Measurements from ENCODE around the gene GCH1. TPM values are rescaled to one million over a fixed set of nuclear protein-coding genes. Genes with fewer than 3 reads are reported as not detected.
A peak's percentile ranks its signal among the peaks of the same experiment; 100 is the strongest.

GCH1 gene
- total RNA-seq, 4 donors from 2014 or later = 1.5 to 6.8 (median 1.7) TPM

- no peak for TF ChIP-seq EP300 (IDR thresholded peaks at IDR 0.05)
- no peak for TF ChIP-seq POLR2A (IDR thresholded peaks at IDR 0.05; ENCODE audit: low read depth)
- TF ChIP-seq POLR2AphosphoS5 (IDR thresholded peaks at IDR 0.05) = no peak
- no peak for TF ChIP-seq CTCF (IDR thresholded peaks at IDR 0.05)
- Histone ChIP-seq H3K4me3 (no peak overlapping the region), H3K9me3 (no peaks in the 10 kb centered on the region), H3K36me3 (no peaks in the 10 kb centered on the region), H3K27me3 (peaks cover 0 to 7% (median 0%) of the 10 kb centered on the region in 4 donors), H3K4me1 (no peaks in the 10 kb centered on the region), H3K27ac (replicated peaks in 1 of 4) (no peak overlapping the region)
- 96% methylated on average over 4 of the region's 6 CpGs for WGBS
- intact Hi-C loops (cut with DNase I) = no loop called here
- DNase-seq (ENCODE audit: extremely low spot score) = no peak
Measured at GRCh38 chr14:54815515-54815914, 87.1 kb downstream of the GCH1 start.

- H3K27me3 ChIP-seq = peaks cover 0 to 7% (median 0%) of the 10 kb centered on the region in 4 donors
- no peak for DNase-seq (ENCODE audit: extremely low spot score)
- no peaks in the 10 kb centered on the region for H3K4me1 ChIP-seq
- H3K36me3 ChIP-seq = no peaks in the 10 kb centered on the region
- H3K27ac ChIP-seq (replicated peaks in 1 of 4) = no peak overlapping the region
- no peak overlapping the region for H3K4me3 ChIP-seq
- 89% methylated on average over 12 of the region's 12 CpGs for WGBS
- TF ChIP-seq EP300 (IDR thresholded peaks at IDR 0.05) = no peak
- TF ChIP-seq POLR2A (IDR thresholded peaks at IDR 0.05; ENCODE audit: low read depth) = no peak
- no peak for TF ChIP-seq CTCF (IDR thresholded peaks at IDR 0.05)
- no peak for TF ChIP-seq POLR2AphosphoS5 (IDR thresholded peaks at IDR 0.05)
- intact Hi-C loops (cut with DNase I) = no loop called here
- no peaks in the 10 kb centered on the region for H3K9me3 ChIP-seq
Measured at GRCh38 chr14:54815016-54815415, 87.6 kb downstream of the GCH1 start.

DNA sequence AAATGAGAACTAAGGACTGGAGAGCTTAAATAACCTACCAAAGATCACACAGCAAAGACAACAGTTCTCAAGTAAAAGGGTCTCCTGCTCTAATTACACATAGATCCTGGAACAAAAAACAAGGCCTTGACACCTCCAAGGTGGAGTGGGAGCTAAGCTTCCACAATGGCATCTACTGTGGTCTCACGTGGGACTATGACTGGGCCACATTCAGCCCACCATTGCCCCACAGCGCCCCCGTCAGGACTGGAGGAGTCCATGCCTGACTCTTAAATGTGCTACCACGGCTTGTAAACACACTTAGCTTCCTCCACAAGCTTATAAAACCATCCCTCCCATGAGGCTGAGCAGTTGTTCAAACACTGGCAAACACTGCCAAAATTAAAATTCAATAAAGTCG lies 88.5 kb downstream of the GCH1 start:
- no peaks in the 10 kb centered on the region for H3K36me3 ChIP-seq
- WGBS = 83% methylated on average over 4 of the region's 5 CpGs
- intact Hi-C loops (cut with DNase I) = no loop called here

GRCh38 chr14:54813081-54813480 lies 89.5 kb downstream of the GCH1 start:
- Histone ChIP-seq H3K27me3 (peaks cover 0 to 7% (median 0%) of the 10 kb centered on the region in 4 donors), H3K36me3 (no peaks in the 10 kb centered on the region), H3K9me3 (no peaks in the 10 kb centered on the region), H3K4me3 (no peak overlapping the region), H3K4me1 (no peaks in the 10 kb centered on the region), H3K27ac (replicated peaks in 1 of 4) (no peak overlapping the region)
- TF ChIP-seq CTCF (IDR thresholded peaks at IDR 0.05) (no peak), POLR2AphosphoS5 (IDR thresholded peaks at IDR 0.05) (no peak), EP300 (IDR thresholded peaks at IDR 0.05) (no peak), POLR2A (IDR thresholded peaks at IDR 0.05; ENCODE audit: low read depth) (no peak)
- intact Hi-C loops (cut with DNase I) = no loop called here
- DNase-seq (ENCODE audit: extremely low spot score) = peak; percentile 45
- 86% methylated on average over 2 of the region's 2 CpGs for WGBS

More for the DNA sequence above, 88.5 kb downstream of the GCH1 start:
- Histone ChIP-seq H3K9me3 (no peaks in the 10 kb centered on the region), H3K4me1 (no peaks in the 10 kb centered on the region), H3K27me3 (peaks cover 0 to 7% (median 0%) of the 10 kb centered on the region in 4 donors), H3K27ac (replicated peaks in 1 of 4) (no peak overlapping the region), H3K4me3 (no peak overlapping the region)
- TF ChIP-seq EP300 (IDR thresholded peaks at IDR 0.05) = no peak
- TF ChIP-seq POLR2A (IDR thresholded peaks at IDR 0.05; ENCODE audit: low read depth) = no peak
- no peak for TF ChIP-seq POLR2AphosphoS5 (IDR thresholded peaks at IDR 0.05)
- no peak for TF ChIP-seq CTCF (IDR thresholded peaks at IDR 0.05)
- no peak for DNase-seq (ENCODE audit: extremely low spot score)

GRCh38 chr14:54812617-54813016 lies 90.0 kb downstream of the GCH1 start:
- Histone ChIP-seq H3K4me3 (no peak overlapping the region), H3K9me3 (no peaks in the 10 kb centered on the region), H3K36me3 (no peaks in the 10 kb centered on the region), H3K27me3 (peaks cover 0 to 7% (median 0%) of the 10 kb centered on the region in 4 donors), H3K4me1 (no peaks in the 10 kb centered on the region), H3K27ac (replicated peaks in 1 of 4) (no peak overlapping the region)
- DNase-seq (ENCODE audit: extremely low spot score) = peak; percentile 53
- WGBS = 88% methylated on average over 6 of the region's 6 CpGs
- intact Hi-C loops (cut with DNase I) = no loop called here
- TF ChIP-seq EP300 (IDR thresholded peaks at IDR 0.05) (no peak), POLR2AphosphoS5 (IDR thresholded peaks at IDR 0.05) (no peak), CTCF (IDR thresholded peaks at IDR 0.05) (no peak), POLR2A (IDR thresholded peaks at IDR 0.05; ENCODE audit: low read depth) (no peak)
